ENCODE results near the gene COPG2. TPM values are rescaled to one million over a fixed set of nuclear protein-coding genes. Genes with fewer than 3 reads are reported as not detected.

Gene COPG2
- total RNA-seq, 1 experiment from 2014 or later = 50.9 TPM

DNA sequence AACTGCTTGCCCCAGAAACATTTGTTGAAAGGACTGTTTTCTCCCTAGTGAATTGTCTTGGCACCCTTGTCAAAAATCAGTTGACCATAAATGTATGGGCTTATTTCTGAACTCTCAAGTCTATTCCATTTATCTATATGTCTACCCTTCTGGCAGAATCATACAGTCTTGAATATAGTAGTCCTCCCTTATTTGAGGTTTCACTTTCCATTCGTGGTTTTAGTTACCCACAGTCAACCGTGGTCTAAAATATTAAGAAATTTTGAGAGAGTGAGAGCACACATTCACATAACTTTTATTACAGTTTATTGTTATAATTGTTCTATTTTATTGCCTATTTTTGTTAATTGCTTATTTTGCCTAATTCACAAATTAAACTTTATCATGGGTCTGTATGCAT lies 210.3 kb downstream of the COPG2 start:
- DNase-seq (ENCODE audit: low spot score) (no peak), ATAC-seq (no peak)
- POLR2A ChIA-PET = no interaction called here
- Mint-ChIP-seq H3K27me3 (ENCODE audit: low read depth) (peaks cover 3% of the 10 kb centered on the region; the same call in 1 of the 2 replicates), H3K36me3 (peaks cover 11% of the 10 kb centered on the region), H3K27ac (no peak overlapping the region), H3K4me3 (no peak overlapping the region), H3K9me3 (peaks cover 24% of the 10 kb centered on the region), H3K4me1 (no peaks in the 10 kb centered on the region)
- CTCF ChIA-PET = no interaction called here
- TF ChIP-seq ESRRA (CRISPR knock-in tag; IDR thresholded peaks at IDR 0.05; ENCODE audit: borderline replicate concordance) (no peak), EMX1 (CRISPR knock-in tag; IDR thresholded peaks at IDR 0.05) (no peak), GABPB1 (CRISPR knock-in tag; IDR thresholded peaks at IDR 0.05) (no peak), IRF2 (CRISPR knock-in tag; IDR thresholded peaks at IDR 0.05; ENCODE audit: borderline replicate concordance, low read depth) (no peak), SMAD4 (CRISPR knock-in tag; IDR thresholded peaks at IDR 0.05) (no peak), SOX15 (CRISPR knock-in tag; IDR thresholded peaks at IDR 0.05) (no peak)
- TF ChIP-seq, protein P1, sequence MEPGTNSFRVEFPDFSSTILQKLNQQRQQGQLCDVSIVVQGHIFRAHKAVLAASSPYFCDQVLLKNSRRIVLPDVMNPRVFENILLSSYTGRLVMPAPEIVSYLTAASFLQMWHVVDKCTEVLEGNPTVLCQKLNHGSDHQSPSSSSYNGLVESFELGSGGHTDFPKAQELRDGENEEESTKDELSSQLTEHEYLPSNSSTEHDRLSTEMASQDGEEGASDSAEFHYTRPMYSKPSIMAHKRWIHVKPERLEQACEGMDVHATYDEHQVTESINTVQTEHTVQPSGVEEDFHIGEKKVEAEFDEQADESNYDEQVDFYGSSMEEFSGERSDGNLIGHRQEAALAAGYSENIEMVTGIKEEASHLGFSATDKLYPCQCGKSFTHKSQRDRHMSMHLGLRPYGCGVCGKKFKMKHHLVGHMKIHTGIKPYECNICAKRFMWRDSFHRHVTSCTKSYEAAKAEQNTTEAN (CRISPR knock-in tag; IDR thresholded peaks at IDR 0.05) = no peak
- TF ChIP-seq, protein P2, sequence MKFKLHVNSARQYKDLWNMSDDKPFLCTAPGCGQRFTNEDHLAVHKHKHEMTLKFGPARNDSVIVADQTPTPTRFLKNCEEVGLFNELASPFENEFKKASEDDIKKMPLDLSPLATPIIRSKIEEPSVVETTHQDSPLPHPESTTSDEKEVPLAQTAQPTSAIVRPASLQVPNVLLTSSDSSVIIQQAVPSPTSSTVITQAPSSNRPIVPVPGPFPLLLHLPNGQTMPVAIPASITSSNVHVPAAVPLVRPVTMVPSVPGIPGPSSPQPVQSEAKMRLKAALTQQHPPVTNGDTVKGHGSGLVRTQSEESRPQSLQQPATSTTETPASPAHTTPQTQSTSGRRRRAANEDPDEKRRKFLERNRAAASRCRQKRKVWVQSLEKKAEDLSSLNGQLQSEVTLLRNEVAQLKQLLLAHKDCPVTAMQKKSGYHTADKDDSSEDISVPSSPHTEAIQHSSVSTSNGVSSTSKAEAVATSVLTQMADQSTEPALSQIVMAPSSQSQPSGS (CRISPR knock-in tag; IDR thresholded peaks at IDR 0.05; ENCODE audit: borderline replicate concordance, low read depth) = no peak
- TF ChIP-seq, protein P3, sequence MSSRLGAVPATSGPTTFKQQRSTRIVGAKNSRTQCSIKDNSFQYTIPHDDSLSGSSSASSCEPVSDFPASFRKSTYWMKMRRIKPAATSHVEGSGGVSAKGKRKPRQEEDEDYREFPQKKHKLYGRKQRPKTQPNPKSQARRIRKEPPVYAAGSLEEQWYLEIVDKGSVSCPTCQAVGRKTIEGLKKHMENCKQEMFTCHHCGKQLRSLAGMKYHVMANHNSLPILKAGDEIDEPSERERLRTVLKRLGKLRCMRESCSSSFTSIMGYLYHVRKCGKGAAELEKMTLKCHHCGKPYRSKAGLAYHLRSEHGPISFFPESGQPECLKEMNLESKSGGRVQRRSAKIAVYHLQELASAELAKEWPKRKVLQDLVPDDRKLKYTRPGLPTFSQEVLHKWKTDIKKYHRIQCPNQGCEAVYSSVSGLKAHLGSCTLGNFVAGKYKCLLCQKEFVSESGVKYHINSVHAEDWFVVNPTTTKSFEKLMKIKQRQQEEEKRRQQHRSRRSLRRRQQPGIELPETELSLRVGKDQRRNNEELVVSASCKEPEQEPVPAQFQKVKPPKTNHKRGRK (CRISPR knock-in tag; IDR thresholded peaks at IDR 0.05; ENCODE audit: borderline replicate concordance) = no peak
- TF ChIP-seq, protein P4, sequence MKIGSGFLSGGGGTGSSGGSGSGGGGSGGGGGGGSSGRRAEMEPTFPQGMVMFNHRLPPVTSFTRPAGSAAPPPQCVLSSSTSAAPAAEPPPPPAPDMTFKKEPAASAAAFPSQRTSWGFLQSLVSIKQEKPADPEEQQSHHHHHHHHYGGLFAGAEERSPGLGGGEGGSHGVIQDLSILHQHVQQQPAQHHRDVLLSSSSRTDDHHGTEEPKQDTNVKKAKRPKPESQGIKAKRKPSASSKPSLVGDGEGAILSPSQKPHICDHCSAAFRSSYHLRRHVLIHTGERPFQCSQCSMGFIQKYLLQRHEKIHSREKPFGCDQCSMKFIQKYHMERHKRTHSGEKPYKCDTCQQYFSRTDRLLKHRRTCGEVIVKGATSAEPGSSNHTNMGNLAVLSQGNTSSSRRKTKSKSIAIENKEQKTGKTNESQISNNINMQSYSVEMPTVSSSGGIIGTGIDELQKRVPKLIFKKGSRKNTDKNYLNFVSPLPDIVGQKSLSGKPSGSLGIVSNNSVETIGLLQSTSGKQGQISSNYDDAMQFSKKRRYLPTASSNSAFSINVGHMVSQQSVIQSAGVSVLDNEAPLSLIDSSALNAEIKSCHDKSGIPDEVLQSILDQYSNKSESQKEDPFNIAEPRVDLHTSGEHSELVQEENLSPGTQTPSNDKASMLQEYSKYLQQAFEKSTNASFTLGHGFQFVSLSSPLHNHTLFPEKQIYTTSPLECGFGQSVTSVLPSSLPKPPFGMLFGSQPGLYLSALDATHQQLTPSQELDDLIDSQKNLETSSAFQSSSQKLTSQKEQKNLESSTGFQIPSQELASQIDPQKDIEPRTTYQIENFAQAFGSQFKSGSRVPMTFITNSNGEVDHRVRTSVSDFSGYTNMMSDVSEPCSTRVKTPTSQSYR (CRISPR knock-in tag; IDR thresholded peaks at IDR 0.05) = no peak
- TF ChIP-seq, protein P5, sequence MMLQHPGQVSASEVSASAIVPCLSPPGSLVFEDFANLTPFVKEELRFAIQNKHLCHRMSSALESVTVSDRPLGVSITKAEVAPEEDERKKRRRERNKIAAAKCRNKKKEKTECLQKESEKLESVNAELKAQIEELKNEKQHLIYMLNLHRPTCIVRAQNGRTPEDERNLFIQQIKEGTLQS (CRISPR knock-in tag; conservative IDR thresholded peaks at IDR 0.05) = no peak

Small RNA genes lying within 50 kb of the gene (microRNA-seq; reads per million reads assigned to microRNA genes)
- gene MIR335 (ENCODE audit: borderline number of aligned reads) = 510 reads per million, percentile 84 among the genes with 10 or more reads in this experiment

Other genes starting within 250 kb of the COPG2 start
- gene CEP41, start 227.7 kb downstream of the COPG2 start, total RNA-seq (2021) = 7.1 to 11.2 TPM (median 10.2 TPM) in 3 replicates
- 130 to 188 TPM (median 143 TPM) in 3 replicates for gene MEST, start 176.7 kb downstream of the COPG2 start, total RNA-seq (2021)
- not detected in 3 replicates for gene TSGA13, start 17.8 kb upstream of the COPG2 start, total RNA-seq (2021)
- not detected in 3 replicates for gene KLF14, start 65.5 kb upstream of the COPG2 start, total RNA-seq (2021)